ENCODE results near the gene CACNB2. TPM values are rescaled to one million over a fixed set of nuclear protein-coding genes. Genes with fewer than 3 reads are reported as not detected.

The CACNB2 gene
- total RNA-seq, 1 experiment from 2014 or later, result 34.1 TPM

DNA sequence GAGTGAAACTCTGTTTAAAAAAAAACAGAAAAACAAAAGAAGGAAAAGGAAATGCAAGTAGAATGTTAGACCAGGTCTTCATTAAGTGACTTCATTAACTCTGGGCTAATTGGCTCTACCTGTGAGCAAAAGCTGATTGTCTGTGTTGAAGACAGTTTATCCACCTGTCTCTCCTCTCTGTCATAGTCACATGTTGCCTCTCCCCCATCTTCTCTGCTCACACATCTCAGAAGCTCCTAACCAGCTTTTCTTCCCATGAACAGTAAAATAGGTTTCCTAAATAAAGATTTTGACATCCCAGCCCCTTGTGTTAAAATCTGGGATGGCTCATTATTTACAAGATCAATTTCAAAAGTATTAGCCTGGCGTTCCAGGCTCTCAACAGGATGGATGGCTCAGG, 222.7 kb downstream of the CACNB2 start:
- no peak for TF ChIP-seq EZH2 (IDR thresholded peaks at IDR 0.05; ENCODE audit: borderline replicate concordance, low read depth, low read length, poor library complexity, severe bottlenecking)
- no peak for TF ChIP-seq CTCF (conservative IDR thresholded peaks at IDR 0.05; ENCODE audit: low read depth, low read length)
- CTCF ChIA-PET, result no interaction called here
- no peaks in the 10 kb centered on the region for H3K36me3 ChIP-seq (ENCODE audit: insufficient read depth, low read length, poor library complexity, severe bottlenecking)
- POLR2A ChIA-PET (ENCODE audit: low non-redundant PET), result no interaction called here
- no peak overlapping the region for H3K4me3 ChIP-seq (ENCODE audit: low read depth, low read length, poor library complexity, severe bottlenecking)
- H3K27ac ChIP-seq (ENCODE audit: low read depth, low read length, poor library complexity, severe bottlenecking), result no peak overlapping the region
- no peak for DNase-seq (ENCODE audit: low spot score)
- intact Hi-C loops (cut with micrococcal nuclease; ENCODE audit: unreplicated experiment), result no loop called here
- peaks cover 3% of the 10 kb centered on the region for H3K4me1 ChIP-seq (ENCODE audit: insufficient read depth, low read length, poor library complexity, severe bottlenecking)
- no TSS peak for BruUV-seq (replicated peaks)
- no peaks in the 10 kb centered on the region for H3K27me3 ChIP-seq (replicated peaks; ENCODE audit: insufficient read depth, low read depth, low read length, poor library complexity)
- no peaks in the 10 kb centered on the region for H3K9me3 ChIP-seq (ENCODE audit: low read depth, low read length, poor library complexity, severe bottlenecking)

DNA sequence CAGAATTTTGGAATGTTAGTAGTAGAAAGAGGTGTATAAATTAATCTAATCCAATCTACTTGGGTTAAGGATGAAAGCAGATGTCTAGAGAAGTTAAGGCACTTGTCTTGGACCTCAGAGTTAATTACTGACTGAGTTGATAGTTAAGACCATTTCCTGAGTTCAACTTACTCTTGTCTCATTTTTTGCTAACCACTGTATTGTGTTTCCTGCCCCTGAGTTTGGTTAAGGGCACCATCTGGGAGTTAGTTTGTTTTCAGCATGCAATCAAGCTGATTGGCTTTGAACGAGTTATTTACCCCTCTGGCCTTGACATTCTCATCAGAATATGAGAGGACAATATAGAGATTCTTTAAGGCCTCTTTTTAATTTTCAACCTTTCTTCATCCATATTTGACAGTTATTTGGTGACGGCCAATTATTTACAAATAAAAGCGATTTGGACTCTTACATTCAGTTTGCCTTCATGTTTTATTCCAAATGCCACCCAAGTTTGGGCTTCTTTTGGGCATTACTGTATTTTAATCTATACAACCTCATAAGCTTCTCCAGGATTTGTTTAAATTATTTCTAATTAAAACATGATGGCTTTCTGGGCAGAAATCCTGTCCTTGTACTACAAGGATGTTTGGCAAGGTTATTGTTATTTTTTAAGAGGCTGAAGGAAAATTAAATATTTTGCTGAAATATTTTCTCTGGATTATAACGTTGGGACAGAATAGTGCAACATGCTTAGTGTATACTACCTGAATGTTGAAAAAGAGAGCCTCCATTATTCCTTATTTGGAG, 225.0 kb downstream of the CACNB2 start:
- POLR2A ChIA-PET (ENCODE audit: low non-redundant PET), result no interaction called here
- Histone ChIP-seq H3K27ac (ENCODE audit: low read depth, low read length, poor library complexity, severe bottlenecking) (peak overlapping the region; percentile 24), H3K36me3 (ENCODE audit: insufficient read depth, low read length, poor library complexity, severe bottlenecking) (no peaks in the 10 kb centered on the region), H3K4me1 (ENCODE audit: insufficient read depth, low read length, poor library complexity, severe bottlenecking) (peaks cover 16% of the 10 kb centered on the region), H3K4me3 (ENCODE audit: low read depth, low read length, poor library complexity, severe bottlenecking) (no peak overlapping the region), H3K9me3 (ENCODE audit: low read depth, low read length, poor library complexity, severe bottlenecking) (no peaks in the 10 kb centered on the region), H3K27me3 (replicated peaks; ENCODE audit: insufficient read depth, low read depth, low read length, poor library complexity) (no peaks in the 10 kb centered on the region)
- DNase-seq (ENCODE audit: low spot score), result no peak
- intact Hi-C loops (cut with micrococcal nuclease; ENCODE audit: unreplicated experiment), result no loop called here
- BruUV-seq (replicated peaks), result no TSS peak
- CTCF ChIA-PET, result no interaction called here
- TF ChIP-seq CTCF (conservative IDR thresholded peaks at IDR 0.05; ENCODE audit: low read depth, low read length) (no peak), EZH2 (IDR thresholded peaks at IDR 0.05; ENCODE audit: borderline replicate concordance, low read depth, low read length, poor library complexity, severe bottlenecking) (no peak)

DNA sequence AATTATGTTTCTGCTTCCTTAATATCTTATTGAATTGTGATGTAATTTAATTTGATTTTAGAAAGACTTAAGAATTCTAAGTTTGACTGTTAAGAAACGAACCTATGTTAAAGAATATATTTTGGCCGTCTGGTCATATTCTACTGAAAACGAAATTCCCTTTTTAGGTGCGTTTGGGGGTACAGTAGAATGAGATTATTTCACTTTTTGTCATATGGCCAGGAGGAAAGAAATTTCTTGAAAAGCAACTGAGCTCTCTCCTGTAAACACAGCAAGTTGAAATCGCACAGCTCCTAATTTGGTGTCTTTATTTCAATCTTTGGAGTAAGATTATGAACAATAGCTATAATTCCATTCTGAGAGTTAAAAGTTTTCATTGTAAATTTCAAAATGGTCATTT, 227.6 kb downstream of the CACNB2 start:
- ChIA-PET CTCF (no interaction called here), POLR2A (ENCODE audit: low non-redundant PET) (no interaction called here)
- H3K36me3 ChIP-seq (ENCODE audit: insufficient read depth, low read length, poor library complexity, severe bottlenecking), result no peaks in the 10 kb centered on the region
- no peak overlapping the region for H3K4me3 ChIP-seq (ENCODE audit: low read depth, low read length, poor library complexity, severe bottlenecking)
- TF ChIP-seq EZH2 (IDR thresholded peaks at IDR 0.05; ENCODE audit: borderline replicate concordance, low read depth, low read length, poor library complexity, severe bottlenecking) (no peak), CTCF (conservative IDR thresholded peaks at IDR 0.05; ENCODE audit: low read depth, low read length) (no peak)
- H3K9me3 ChIP-seq (ENCODE audit: low read depth, low read length, poor library complexity, severe bottlenecking), result no peaks in the 10 kb centered on the region
- no peaks in the 10 kb centered on the region for H3K27me3 ChIP-seq (replicated peaks; ENCODE audit: insufficient read depth, low read depth, low read length, poor library complexity)
- peak overlapping the region; percentile 37 for H3K27ac ChIP-seq (ENCODE audit: low read depth, low read length, poor library complexity, severe bottlenecking)
- intact Hi-C loops (cut with micrococcal nuclease; ENCODE audit: unreplicated experiment), result no loop called here
- peaks cover 16% of the 10 kb centered on the region for H3K4me1 ChIP-seq (ENCODE audit: insufficient read depth, low read length, poor library complexity, severe bottlenecking)
- BruUV-seq (replicated peaks), result no TSS peak
- no peak for DNase-seq (ENCODE audit: low spot score)
